Measurements from ENCODE around the gene TRPC4AP.
"Not testable (repeated sequence)": the region's sequence is repeated elsewhere in the genome, so short reads cannot be mapped to it uniquely, and the experiment has no call there.

TRPC4AP gene, protein sequence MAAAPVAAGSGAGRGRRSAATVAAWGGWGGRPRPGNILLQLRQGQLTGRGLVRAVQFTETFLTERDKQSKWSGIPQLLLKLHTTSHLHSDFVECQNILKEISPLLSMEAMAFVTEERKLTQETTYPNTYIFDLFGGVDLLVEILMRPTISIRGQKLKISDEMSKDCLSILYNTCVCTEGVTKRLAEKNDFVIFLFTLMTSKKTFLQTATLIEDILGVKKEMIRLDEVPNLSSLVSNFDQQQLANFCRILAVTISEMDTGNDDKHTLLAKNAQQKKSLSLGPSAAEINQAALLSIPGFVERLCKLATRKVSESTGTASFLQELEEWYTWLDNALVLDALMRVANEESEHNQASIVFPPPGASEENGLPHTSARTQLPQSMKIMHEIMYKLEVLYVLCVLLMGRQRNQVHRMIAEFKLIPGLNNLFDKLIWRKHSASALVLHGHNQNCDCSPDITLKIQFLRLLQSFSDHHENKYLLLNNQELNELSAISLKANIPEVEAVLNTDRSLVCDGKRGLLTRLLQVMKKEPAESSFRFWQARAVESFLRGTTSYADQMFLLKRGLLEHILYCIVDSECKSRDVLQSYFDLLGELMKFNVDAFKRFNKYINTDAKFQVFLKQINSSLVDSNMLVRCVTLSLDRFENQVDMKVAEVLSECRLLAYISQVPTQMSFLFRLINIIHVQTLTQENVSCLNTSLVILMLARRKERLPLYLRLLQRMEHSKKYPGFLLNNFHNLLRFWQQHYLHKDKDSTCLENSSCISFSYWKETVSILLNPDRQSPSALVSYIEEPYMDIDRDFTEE

GRCh38 chr20:35092524-35093266, at the start of gene TRPC4AP:
Gene TRPC4AP (minus strand): TSS chr20:35092807. CDS start chr20:35092781, 26 bp downstream.
- DNase-seq = peak; percentile 56

GRCh38 chr20:35135867-35136586, 43.4 kb upstream of the TRPC4AP start:
- DNase-seq = no peak

DNA sequence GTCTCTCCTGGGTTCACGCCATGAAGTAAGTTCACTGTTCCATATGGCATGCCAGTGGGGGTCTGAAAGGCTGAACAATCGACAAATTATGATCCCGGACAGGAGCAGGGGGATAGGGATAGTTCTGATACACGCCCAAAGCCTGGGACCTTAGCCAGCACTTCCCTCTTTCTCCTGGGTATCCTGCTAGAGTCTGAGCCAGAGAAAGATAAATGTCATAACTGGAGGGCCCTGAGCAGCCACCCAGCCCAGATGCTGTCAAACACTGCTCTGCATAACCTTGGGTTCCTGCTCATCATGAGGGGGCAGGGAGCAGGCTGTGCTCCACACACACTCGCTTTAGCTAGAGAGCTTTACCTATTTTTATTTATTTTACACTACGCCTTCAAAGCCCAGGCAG, 42.3 kb upstream of the TRPC4AP start:
- no peak for DNase-seq

GRCh38 chr20:35134472-35134871, 41.9 kb upstream of the TRPC4AP start:
- no peak for DNase-seq

DNA sequence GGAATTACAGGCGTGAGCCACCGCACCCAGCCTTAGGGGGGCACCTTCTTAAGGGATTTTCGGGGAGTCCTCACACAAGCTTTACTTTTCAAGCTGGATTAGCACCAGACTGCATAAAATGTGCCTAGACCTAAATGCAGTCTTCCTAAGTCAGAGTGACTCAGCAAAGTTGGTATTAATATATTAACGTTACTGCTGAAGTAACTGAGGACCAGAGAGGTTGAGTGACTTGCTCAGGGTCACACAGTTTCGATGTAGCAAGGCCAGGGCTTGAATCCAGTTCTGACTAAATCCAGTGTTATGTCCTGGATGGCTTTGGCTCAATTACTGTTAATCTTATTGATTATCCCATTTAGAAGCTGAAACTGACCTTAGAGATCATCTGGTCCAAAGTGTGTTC, 41.1 kb upstream of the TRPC4AP start:
- DNase-seq = no peak

DNA sequence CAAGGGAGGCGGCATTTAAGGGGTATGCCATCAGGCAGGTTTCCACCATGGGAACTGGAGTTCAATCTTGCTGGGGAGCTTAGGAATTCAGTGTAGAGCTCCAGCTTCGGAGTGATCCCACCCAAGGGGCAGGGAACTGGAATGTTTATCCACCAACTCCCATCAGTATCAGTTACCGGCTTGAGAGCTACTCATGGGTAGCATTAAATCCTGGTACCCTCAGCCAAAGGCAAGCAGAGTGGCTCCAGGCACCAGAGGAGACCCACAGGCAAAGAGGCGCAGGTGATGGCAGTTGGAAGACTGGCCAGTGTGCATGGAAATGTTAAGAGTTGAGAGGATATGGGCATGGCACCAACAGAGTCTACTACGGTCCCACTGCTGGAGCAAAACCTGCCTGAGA, 40.4 kb upstream of the TRPC4AP start:
- no peak for DNase-seq

GRCh38 chr20:35131934-35132333, 39.3 kb upstream of the TRPC4AP start:
- no peak for DNase-seq

DNA sequence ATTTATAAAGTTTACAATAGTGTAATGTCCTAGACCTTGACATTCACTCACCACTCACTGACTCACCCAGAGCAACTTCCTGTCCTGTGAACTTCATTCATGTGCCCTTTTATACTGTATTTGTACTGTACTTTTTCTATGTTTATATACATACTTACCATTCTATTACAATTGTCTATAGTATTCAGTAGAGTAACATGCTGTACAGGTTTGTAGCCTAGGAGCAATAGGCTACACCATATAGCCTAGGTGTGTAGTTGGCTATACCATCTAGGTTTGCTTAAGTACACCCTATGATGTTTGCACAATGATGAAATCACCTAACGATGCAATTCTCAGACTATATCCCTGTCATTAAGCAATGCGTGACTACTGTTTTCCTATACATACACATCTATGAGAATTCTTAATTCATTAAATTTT, 37.1 kb upstream of the TRPC4AP start:
- no peak for DNase-seq

GRCh38 chr20:35125753-35126152, 33.1 kb upstream of the TRPC4AP start:
- no peak for DNase-seq

DNA sequence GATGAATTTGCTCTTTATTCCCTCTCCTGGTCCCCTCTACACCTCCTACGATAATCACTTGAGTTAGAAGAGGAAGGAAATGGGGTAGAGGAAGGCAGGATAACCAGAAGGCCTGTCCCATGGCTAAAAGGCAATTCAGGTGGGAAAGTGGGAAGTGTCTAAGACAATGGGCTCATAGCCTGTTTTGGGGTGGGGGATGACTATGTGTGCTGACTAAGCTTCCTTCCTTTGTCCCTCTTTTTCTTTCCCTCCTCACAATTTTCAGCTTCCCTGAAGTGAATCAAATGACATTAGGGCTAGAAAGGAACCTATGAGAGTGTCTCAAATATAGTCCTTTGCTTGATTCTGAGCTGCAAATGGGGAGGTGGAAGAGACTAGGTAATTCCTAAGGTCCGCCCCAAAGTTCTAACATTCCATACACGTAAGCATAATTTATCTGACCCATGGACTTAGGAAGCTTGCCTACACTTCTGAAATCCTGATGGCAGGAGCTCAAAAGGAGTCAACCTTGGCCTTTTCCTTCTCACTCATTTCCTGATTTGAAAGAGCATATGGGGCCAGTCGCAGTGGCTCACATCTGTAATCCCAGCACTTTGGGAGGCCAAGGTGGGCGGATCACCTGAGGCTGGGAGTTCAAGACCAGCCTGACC, 30.3 kb upstream of the TRPC4AP start:
- no peak for DNase-seq

- DNase-seq = no peak
Measured at GRCh38 chr20:35121186-35121585, 28.6 kb upstream of the TRPC4AP start.

GRCh38 chr20:35120012-35120701, 27.6 kb upstream of the TRPC4AP start:
- DNase-seq = no peak

DNA sequence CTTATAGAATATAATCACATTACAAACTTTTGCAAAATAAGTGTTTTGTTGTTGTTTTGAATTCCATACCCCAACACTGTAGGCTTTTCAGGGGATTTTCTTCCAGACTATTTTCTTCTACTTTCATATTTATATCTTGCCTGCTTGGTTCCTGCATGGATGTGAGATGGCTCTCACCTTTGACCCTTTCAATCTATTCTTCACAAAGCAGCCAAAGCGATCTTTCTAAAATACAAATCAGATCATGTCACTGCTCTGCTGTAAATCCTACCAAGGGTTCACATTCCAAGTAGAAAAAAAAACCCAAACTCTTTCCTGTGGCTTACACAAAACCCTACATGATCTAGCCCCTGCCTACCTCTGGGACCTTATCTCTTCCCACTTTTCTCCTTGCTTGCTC, 25.0 kb upstream of the TRPC4AP start:
- no peak for DNase-seq

GRCh38 chr20:35117196-35117595, 24.6 kb upstream of the TRPC4AP start:
- DNase-seq = no peak

- DNase-seq = no peak
Measured at GRCh38 chr20:35116258-35116657, 23.7 kb upstream of the TRPC4AP start.

GRCh38 chr20:35115606-35116005, 23.0 kb upstream of the TRPC4AP start:
- no peak for DNase-seq

GRCh38 chr20:35112276-35112675, 19.7 kb upstream of the TRPC4AP start:
- DNase-seq = not testable (repeated sequence)

GRCh38 chr20:35111141-35111888, 18.7 kb upstream of the TRPC4AP start:
- no peak for DNase-seq

DNA sequence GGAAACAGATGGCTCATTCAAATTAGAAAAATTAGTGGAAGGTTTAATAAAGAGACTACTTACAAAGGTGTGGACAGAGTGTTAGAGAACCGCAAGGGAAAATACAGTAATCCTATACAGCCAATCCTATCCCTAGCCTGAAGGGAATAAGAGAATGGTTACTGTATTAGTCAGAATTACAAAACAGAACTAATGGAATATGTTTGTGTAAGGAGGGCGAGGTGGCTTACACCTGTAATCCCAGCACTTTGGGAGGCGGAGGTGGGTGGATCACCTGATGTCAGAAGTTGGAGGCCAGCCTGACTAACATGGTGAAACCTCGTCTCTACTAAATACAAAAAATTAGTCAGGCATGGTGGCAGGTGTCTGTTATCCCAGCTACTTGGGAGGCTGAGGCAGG, 16.3 kb upstream of the TRPC4AP start:
- DNase-seq = no peak

DNA sequence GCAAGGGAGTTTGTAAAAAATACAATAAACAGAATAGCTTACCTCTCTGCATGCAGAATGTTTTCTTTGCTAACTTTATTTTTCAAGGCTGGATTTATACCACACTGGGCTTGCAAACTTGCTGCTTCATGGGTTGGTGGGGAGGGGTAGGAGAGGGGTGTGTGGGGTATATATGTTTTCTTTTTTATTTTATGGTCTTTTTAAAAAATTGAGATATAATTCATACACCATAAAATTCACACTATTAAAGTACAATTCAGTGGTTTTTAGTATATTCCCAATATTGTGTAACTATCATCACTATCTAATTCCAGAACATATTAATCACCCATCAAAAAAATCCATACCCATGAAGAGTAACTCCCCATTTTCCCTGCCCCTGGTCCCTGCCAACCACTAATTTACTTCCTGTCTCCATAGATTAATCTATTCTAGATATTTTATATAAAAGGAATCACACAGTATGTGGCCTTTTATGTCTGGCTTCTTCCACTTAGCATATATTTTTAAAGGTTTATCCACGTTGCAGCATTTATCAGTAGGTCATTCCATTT, 14.3 kb upstream of the TRPC4AP start:
- DNase-seq = no peak

All from NCI-H187 treated with DMSO at 0.1 percent for 48 hours (cell line).